ENCODE data around the gene ZNRF3.

Gene ZNRF3

DNA sequence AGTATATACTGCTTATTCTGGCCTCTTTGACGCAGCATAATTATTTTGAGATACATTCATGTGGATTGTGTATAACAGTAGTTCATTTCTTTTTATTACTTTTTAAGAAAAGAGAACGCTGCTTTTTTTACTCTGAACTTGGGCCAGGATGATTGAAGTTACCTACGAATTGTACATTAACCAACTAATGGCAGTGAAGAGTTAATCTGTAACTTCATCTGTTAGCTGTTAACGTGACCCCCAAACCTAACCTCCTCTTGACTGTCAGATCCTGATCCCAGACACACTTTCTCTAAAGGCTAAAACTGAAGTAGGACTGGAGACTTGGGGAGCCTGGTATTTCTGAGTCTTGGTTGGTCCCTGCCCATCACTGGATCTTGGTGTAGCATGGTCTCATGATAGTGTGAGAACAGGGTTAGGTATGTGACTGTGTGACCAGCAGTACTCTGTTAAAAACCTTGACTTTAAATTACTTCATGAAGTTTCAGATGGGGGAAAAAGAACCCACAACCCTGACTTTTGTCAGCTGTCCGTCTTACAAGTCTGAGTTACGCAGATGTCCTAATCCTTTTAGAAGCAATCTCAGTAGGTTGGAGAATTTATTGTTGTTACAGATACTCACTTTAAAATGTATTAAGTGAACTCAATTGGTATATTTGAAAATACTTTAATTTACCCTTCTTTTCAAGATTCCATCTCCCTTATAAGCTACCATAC lies 138.9 kb downstream of the ZNRF3 start:
- no peak for ATAC-seq
- TF ChIP-seq BACH2 (CRISPR knock-in tag; IDR thresholded peaks at IDR 0.05; ENCODE audit: borderline replicate concordance) (no peak), ZNF8 (CRISPR knock-in tag; IDR thresholded peaks at IDR 0.05) (no peak), ARNTL (CRISPR knock-in tag; IDR thresholded peaks at IDR 0.05; ENCODE audit: borderline replicate concordance, low read depth) (no peak), OSR1 (CRISPR knock-in tag; IDR thresholded peaks at IDR 0.05) (no peak), TOX (CRISPR knock-in tag; IDR thresholded peaks at IDR 0.05; ENCODE audit: borderline replicate concordance) (no peak)

DNA sequence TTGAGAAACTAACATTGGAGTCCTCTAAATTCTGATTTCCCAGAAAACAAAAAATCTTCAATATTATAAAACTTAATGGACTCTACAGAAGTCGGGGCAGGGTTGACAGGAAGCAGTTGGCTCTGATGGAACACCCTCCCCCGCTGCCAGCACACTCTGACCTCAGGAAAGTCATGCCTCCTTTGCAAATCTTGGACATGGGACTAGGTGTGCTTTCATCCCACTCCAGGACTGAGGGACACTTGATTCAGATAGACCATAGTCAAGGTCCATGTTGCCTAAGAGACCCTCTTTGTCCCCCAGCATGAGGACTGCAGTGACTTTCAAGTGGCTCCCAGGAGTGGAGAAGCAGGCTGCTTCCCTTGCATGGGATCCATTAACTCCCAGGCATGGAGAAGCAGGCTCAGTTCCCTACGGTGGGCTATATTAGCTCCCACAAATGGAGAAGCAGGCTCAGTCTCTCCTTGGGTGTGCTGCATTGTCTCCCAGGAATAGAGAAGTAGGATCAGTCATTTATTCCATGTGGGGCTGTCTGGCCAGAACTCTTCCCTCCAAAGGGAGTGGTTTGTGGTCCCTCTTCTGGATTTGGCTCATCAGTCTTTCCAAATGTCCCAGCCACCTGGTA lies 139.9 kb downstream of the ZNRF3 start:
- TF ChIP-seq ZFP30 (CRISPR knock-in tag; IDR thresholded peaks at IDR 0.05) (no peak), TCF4 (CRISPR knock-in tag; IDR thresholded peaks at IDR 0.05; ENCODE audit: borderline replicate concordance) (no peak), ZNF8 (CRISPR knock-in tag; IDR thresholded peaks at IDR 0.05) (no peak), ZFP3 (CRISPR knock-in tag; IDR thresholded peaks at IDR 0.05) (no peak), ZC3H10 (CRISPR knock-in tag; IDR thresholded peaks at IDR 0.05) (no peak), RARB (CRISPR knock-in tag; IDR thresholded peaks at IDR 0.05) (no peak), ZNF565 (CRISPR knock-in tag; conservative IDR thresholded peaks at IDR 0.05; ENCODE audit: low read depth) (no peak), OSR1 (CRISPR knock-in tag; IDR thresholded peaks at IDR 0.05) (no peak), ESRRG (CRISPR knock-in tag; IDR thresholded peaks at IDR 0.05) (no peak), TOX (CRISPR knock-in tag; IDR thresholded peaks at IDR 0.05; ENCODE audit: borderline replicate concordance) (no peak), ARNTL (CRISPR knock-in tag; IDR thresholded peaks at IDR 0.05; ENCODE audit: borderline replicate concordance, low read depth) (no peak), ISL1 (CRISPR knock-in tag; IDR thresholded peaks at IDR 0.05) (no peak), BACH2 (CRISPR knock-in tag; IDR thresholded peaks at IDR 0.05; ENCODE audit: borderline replicate concordance) (no peak)
- TF ChIP-seq, protein P1, sequence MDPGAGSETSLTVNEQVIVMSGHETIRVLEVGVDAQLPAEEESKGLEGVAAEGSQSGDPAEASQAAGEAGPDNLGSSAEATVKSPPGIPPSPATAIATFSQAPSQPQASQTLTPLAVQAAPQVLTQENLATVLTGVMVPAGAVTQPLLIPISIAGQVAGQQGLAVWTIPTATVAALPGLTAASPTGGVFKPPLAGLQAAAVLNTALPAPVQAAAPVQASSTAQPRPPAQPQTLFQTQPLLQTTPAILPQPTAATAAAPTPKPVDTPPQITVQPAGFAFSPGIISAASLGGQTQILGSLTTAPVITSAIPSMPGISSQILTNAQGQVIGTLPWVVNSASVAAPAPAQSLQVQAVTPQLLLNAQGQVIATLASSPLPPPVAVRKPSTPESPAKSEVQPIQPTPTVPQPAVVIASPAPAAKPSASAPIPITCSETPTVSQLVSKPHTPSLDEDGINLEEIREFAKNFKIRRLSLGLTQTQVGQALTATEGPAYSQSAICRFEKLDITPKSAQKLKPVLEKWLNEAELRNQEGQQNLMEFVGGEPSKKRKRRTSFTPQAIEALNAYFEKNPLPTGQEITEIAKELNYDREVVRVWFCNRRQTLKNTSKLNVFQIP (CRISPR knock-in tag; IDR thresholded peaks at IDR 0.05; ENCODE audit: borderline replicate concordance, low read depth): no peak
- TF ChIP-seq, protein P2, sequence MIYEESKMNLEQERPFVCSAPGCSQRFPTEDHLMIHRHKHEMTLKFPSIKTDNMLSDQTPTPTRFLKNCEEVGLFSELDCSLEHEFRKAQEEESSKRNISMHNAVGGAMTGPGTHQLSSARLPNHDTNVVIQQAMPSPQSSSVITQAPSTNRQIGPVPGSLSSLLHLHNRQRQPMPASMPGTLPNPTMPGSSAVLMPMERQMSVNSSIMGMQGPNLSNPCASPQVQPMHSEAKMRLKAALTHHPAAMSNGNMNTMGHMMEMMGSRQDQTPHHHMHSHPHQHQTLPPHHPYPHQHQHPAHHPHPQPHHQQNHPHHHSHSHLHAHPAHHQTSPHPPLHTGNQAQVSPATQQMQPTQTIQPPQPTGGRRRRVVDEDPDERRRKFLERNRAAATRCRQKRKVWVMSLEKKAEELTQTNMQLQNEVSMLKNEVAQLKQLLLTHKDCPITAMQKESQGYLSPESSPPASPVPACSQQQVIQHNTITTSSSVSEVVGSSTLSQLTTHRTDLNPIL (CRISPR knock-in tag; IDR thresholded peaks at IDR 0.05; ENCODE audit: low read depth): no peak
- TF ChIP-seq, protein P3, sequence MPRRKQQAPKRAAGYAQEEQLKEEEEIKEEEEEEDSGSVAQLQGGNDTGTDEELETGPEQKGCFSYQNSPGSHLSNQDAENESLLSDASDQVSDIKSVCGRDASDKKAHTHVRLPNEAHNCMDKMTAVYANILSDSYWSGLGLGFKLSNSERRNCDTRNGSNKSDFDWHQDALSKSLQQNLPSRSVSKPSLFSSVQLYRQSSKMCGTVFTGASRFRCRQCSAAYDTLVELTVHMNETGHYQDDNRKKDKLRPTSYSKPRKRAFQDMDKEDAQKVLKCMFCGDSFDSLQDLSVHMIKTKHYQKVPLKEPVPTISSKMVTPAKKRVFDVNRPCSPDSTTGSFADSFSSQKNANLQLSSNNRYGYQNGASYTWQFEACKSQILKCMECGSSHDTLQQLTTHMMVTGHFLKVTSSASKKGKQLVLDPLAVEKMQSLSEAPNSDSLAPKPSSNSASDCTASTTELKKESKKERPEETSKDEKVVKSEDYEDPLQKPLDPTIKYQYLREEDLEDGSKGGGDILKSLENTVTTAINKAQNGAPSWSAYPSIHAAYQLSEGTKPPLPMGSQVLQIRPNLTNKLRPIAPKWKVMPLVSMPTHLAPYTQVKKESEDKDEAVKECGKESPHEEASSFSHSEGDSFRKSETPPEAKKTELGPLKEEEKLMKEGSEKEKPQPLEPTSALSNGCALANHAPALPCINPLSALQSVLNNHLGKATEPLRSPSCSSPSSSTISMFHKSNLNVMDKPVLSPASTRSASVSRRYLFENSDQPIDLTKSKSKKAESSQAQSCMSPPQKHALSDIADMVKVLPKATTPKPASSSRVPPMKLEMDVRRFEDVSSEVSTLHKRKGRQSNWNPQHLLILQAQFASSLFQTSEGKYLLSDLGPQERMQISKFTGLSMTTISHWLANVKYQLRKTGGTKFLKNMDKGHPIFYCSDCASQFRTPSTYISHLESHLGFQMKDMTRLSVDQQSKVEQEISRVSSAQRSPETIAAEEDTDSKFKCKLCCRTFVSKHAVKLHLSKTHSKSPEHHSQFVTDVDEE (CRISPR knock-in tag; IDR thresholded peaks at IDR 0.05): no peak
- TF ChIP-seq, protein P4, sequence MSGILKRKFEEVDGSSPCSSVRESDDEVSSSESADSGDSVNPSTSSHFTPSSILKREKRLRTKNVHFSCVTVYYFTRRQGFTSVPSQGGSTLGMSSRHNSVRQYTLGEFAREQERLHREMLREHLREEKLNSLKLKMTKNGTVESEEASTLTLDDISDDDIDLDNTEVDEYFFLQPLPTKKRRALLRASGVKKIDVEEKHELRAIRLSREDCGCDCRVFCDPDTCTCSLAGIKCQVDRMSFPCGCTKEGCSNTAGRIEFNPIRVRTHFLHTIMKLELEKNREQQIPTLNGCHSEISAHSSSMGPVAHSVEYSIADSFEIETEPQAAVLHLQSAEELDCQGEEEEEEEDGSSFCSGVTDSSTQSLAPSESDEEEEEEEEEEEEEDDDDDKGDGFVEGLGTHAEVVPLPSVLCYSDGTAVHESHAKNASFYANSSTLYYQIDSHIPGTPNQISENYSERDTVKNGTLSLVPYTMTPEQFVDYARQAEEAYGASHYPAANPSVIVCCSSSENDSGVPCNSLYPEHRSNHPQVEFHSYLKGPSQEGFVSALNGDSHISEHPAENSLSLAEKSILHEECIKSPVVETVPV (CRISPR knock-in tag; IDR thresholded peaks at IDR 0.05): no peak
- ATAC-seq: no peak

DNA sequence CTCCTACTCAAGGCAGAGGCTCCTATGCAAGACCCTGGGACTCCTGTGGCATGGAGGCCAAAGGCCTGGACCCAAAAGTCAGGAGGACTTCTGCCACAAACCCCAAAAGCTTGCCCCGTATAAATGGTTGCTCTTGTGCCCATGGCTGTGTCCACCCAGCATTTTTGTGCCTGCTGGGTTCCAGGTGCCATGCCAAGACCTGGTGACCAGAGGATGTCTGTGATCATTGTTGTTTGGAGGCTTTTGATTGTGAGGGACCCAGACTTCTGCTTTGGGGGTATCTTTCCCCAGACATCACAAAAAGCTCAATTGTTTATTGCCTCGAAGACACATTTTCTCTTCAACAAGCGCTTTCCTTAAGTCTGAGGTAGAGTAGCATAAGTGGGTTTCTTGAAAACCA lies 143.2 kb downstream of the ZNRF3 start:
- ATAC-seq: no peak
- TF ChIP-seq, protein P3 (CRISPR knock-in tag; IDR thresholded peaks at IDR 0.05): no peak
- TF ChIP-seq ESRRG (CRISPR knock-in tag; IDR thresholded peaks at IDR 0.05): no peak
- TF ChIP-seq ZNF565 (CRISPR knock-in tag; conservative IDR thresholded peaks at IDR 0.05; ENCODE audit: low read depth): no peak
- TF ChIP-seq, protein P5, sequence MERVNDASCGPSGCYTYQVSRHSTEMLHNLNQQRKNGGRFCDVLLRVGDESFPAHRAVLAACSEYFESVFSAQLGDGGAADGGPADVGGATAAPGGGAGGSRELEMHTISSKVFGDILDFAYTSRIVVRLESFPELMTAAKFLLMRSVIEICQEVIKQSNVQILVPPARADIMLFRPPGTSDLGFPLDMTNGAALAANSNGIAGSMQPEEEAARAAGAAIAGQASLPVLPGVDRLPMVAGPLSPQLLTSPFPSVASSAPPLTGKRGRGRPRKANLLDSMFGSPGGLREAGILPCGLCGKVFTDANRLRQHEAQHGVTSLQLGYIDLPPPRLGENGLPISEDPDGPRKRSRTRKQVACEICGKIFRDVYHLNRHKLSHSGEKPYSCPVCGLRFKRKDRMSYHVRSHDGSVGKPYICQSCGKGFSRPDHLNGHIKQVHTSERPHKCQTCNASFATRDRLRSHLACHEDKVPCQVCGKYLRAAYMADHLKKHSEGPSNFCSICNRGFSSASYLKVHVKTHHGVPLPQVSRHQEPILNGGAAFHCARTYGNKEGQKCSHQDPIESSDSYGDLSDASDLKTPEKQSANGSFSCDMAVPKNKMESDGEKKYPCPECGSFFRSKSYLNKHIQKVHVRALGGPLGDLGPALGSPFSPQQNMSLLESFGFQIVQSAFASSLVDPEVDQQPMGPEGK (CRISPR knock-in tag; IDR thresholded peaks at IDR 0.05; ENCODE audit: borderline replicate concordance): no peak
- TF ChIP-seq, protein P4 (CRISPR knock-in tag; IDR thresholded peaks at IDR 0.05): no peak
- no peak for TF ChIP-seq ZC3H10 (CRISPR knock-in tag; IDR thresholded peaks at IDR 0.05)
- no peak for TF ChIP-seq PPARA (CRISPR knock-in tag; IDR thresholded peaks at IDR 0.05; ENCODE audit: borderline replicate concordance)
- TF ChIP-seq SNAI2 (CRISPR knock-in tag; IDR thresholded peaks at IDR 0.05): no peak
- TF ChIP-seq GLIS3 (CRISPR knock-in tag; IDR thresholded peaks at IDR 0.05): no peak
- no peak for TF ChIP-seq ARNTL (CRISPR knock-in tag; IDR thresholded peaks at IDR 0.05; ENCODE audit: borderline replicate concordance, low read depth)
- TF ChIP-seq ZFP30 (CRISPR knock-in tag; IDR thresholded peaks at IDR 0.05): no peak

Data from SK-N-SH treated with all-trans-retinoic acid at 6 μM for 48 hours (cell line).